OCI-LY1 (cell line): ENCODE measurements around the gene CCR5AS.

ENCODE experiments used
- EZH2 ChIP-seq: fragments of 200-600 bp; sonication (generic), shearing (Covaris generic); IDR thresholded peaks from 2 replicates; pipeline ENCODE4 v1.8.0; 2017; ENCODE audit warnings: borderline replicate concordance, mixed run types, mild to moderate bottlenecking, antibody characterized with exemption, low read length, moderate library complexity, mixed read lengths
- TF ChIP-seq, protein P1 (sequence below): fragments of 200-600 bp; sonication (generic), shearing (Covaris generic); IDR thresholded peaks from 2 replicates; pipeline ENCODE4 v1.5.1; 2017; ENCODE audit warnings: mild to moderate bottlenecking, antibody characterized with exemption, low read length, moderate library complexity, mixed read lengths

DNA sequence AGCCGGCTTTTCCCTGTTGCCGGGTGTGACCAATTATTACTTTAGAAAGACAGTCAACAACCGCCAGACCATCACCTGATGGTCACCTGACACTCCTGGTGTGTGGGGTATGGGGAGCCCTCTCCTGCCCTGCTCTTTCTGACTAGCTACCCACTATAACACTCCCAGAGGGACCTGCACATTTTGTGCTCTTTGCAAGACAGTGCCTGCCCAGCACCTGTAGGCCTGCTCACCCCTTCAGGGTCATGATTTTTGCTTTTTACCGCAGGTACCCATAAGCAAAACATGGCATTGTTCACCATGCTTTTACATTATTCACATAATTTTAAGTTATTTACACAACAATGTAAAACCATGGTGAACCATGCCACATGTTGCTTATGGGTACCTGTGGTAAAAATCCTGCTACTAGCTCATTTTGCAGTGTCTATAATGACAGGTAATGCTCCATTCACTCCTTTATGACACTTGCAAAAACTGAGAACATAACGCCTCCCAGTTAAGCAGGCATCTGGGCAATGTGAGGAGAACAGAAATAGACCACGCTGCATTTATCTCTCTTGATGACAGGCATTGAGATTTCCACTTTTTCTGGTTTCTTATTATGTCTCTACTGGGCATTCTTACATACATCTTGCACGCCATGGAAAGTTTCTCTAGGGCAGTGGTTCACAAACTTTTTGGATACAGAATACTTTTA, 10.1 kb upstream of the CCR5AS start:
- TF ChIP-seq, protein P1, sequence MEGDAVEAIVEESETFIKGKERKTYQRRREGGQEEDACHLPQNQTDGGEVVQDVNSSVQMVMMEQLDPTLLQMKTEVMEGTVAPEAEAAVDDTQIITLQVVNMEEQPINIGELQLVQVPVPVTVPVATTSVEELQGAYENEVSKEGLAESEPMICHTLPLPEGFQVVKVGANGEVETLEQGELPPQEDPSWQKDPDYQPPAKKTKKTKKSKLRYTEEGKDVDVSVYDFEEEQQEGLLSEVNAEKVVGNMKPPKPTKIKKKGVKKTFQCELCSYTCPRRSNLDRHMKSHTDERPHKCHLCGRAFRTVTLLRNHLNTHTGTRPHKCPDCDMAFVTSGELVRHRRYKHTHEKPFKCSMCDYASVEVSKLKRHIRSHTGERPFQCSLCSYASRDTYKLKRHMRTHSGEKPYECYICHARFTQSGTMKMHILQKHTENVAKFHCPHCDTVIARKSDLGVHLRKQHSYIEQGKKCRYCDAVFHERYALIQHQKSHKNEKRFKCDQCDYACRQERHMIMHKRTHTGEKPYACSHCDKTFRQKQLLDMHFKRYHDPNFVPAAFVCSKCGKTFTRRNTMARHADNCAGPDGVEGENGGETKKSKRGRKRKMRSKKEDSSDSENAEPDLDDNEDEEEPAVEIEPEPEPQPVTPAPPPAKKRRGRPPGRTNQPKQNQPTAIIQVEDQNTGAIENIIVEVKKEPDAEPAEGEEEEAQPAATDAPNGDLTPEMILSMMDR: no peak
- no peak for TF ChIP-seq EZH2
